Ishikawa (cell line): ENCODE data around the gene NPAS2.

ENCODE experiments used
- CEBPB ChIP-seq: IDR thresholded peaks from 2 replicates; pipeline ENCODE4 v1.6.1; 2012
- EP300 ChIP-seq: IDR thresholded peaks from 2 replicates; pipeline ENCODE4 v1.6.1; 2012; ENCODE audit warnings: borderline replicate concordance
- NFIC ChIP-seq: IDR thresholded peaks from 2 replicates; pipeline ENCODE4 v1.6.1; 2012
- RAD21 ChIP-seq: IDR thresholded peaks from 2 replicates; pipeline ENCODE4 v1.6.1; 2012; ENCODE audit warnings: low read depth
- REST ChIP-seq: IDR thresholded peaks from 2 replicates; pipeline ENCODE4 v1.6.1; 2012; ENCODE audit warnings: low read depth, mild to moderate bottlenecking
- YY1 ChIP-seq: IDR thresholded peaks from 2 replicates; pipeline ENCODE4 v1.6.1; 2012; ENCODE audit warnings: low read depth
- ZBTB7A ChIP-seq: IDR thresholded peaks from 2 replicates; pipeline ENCODE4 v1.6.1; 2012; ENCODE audit warnings: low read depth

DNA sequence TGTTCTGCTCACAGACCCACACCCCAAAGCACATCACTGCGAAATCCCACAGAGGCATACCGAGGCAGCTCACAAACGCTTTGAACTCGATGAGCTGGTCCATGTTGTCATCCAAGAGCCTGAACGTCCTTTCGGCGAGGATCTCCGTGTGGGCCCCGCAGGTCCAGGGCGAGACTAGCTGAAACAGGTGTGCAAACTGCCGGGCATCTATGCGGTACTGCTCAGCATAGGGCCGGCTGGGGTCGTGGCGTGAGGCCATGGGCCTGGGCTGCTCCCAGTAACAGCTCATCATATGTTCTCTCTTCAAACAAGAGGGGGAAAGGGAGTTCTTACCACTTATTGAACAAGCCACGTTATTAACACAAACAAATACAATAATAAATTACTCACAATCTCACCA lies 202.3 kb downstream of the NPAS2 start:
- TF ChIP-seq REST (no peak), ZBTB7A (no peak), YY1 (no peak), RAD21 (no peak), NFIC (no peak), CEBPB (no peak), EP300 (no peak)
